OCI-LY1 (cell line): ENCODE results near the gene ARMH4.

ENCODE experiments used
- EZH2 ChIP-seq: fragments of 200-600 bp; sonication (generic), shearing (Covaris generic); IDR thresholded peaks from 2 replicates; pipeline ENCODE4 v1.8.0; 2017; ENCODE audit warnings: borderline replicate concordance, mixed run types, mild to moderate bottlenecking, antibody characterized with exemption, low read length, moderate library complexity, mixed read lengths
- TF ChIP-seq, protein P1 (sequence below): fragments of 200-600 bp; sonication (generic), shearing (Covaris generic); IDR thresholded peaks from 2 replicates; pipeline ENCODE4 v1.5.1; 2017; ENCODE audit warnings: mild to moderate bottlenecking, antibody characterized with exemption, low read length, moderate library complexity, mixed read lengths

DNA sequence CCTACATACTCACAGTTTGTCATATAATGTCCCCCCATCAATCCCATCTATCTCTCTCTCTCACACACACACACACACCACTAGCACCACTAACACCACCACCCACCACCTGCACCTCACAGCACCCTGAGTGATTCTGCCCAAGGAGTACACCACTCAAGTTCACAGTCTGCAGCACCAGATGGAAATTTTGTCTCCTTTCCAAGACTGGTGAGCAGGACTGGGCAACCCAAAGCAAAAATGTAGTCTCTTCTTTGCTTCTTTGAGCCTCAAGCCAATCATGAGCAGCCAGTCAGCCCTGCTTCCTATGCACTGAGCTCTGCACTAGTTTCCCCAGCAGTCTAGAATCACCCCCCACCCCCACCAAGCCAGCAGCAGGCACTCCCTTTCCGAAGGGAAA is 15.0 kb upstream of the ARMH4 start:
- TF ChIP-seq, protein P1, sequence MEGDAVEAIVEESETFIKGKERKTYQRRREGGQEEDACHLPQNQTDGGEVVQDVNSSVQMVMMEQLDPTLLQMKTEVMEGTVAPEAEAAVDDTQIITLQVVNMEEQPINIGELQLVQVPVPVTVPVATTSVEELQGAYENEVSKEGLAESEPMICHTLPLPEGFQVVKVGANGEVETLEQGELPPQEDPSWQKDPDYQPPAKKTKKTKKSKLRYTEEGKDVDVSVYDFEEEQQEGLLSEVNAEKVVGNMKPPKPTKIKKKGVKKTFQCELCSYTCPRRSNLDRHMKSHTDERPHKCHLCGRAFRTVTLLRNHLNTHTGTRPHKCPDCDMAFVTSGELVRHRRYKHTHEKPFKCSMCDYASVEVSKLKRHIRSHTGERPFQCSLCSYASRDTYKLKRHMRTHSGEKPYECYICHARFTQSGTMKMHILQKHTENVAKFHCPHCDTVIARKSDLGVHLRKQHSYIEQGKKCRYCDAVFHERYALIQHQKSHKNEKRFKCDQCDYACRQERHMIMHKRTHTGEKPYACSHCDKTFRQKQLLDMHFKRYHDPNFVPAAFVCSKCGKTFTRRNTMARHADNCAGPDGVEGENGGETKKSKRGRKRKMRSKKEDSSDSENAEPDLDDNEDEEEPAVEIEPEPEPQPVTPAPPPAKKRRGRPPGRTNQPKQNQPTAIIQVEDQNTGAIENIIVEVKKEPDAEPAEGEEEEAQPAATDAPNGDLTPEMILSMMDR, result no peak
- no peak for TF ChIP-seq EZH2
